ENCODE data around the gene H3-3A.

- TF ChIP-seq CTCF (conservative IDR thresholded peaks at IDR 0.05; ENCODE audit: low read depth in 2 of 2), result no peak
- no peak for TF ChIP-seq POLR2AphosphoS5 (IDR thresholded peaks at IDR 0.05; ENCODE audit: low read depth)
- no peak for TF ChIP-seq EZH2 (IDR thresholded peaks at IDR 0.05; ENCODE audit: low read depth, unreplicated experiment)
- TF ChIP-seq, protein P1, sequence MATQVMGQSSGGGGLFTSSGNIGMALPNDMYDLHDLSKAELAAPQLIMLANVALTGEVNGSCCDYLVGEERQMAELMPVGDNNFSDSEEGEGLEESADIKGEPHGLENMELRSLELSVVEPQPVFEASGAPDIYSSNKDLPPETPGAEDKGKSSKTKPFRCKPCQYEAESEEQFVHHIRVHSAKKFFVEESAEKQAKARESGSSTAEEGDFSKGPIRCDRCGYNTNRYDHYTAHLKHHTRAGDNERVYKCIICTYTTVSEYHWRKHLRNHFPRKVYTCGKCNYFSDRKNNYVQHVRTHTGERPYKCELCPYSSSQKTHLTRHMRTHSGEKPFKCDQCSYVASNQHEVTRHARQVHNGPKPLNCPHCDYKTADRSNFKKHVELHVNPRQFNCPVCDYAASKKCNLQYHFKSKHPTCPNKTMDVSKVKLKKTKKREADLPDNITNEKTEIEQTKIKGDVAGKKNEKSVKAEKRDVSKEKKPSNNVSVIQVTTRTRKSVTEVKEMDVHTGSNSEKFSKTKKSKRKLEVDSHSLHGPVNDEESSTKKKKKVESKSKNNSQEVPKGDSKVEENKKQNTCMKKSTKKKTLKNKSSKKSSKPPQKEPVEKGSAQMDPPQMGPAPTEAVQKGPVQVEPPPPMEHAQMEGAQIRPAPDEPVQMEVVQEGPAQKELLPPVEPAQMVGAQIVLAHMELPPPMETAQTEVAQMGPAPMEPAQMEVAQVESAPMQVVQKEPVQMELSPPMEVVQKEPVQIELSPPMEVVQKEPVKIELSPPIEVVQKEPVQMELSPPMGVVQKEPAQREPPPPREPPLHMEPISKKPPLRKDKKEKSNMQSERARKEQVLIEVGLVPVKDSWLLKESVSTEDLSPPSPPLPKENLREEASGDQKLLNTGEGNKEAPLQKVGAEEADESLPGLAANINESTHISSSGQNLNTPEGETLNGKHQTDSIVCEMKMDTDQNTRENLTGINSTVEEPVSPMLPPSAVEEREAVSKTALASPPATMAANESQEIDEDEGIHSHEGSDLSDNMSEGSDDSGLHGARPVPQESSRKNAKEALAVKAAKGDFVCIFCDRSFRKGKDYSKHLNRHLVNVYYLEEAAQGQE (IDR thresholded peaks at IDR 0.05; ENCODE audit: unreplicated experiment), result no peak
- no peak for TF ChIP-seq ETS1 (IDR thresholded peaks at IDR 0.05)
- no peak for TF ChIP-seq JUNB (IDR thresholded peaks at IDR 0.05; ENCODE audit: unreplicated experiment)
- no peak for TF ChIP-seq EZH2phosphoT487 (IDR thresholded peaks at IDR 0.05; ENCODE audit: unreplicated experiment)
- TF ChIP-seq CREB1 (CRISPR knock-in tag; IDR thresholded peaks at IDR 0.05; ENCODE audit: low read depth), result no peak
These were observed 11.2 kb upstream of the H3-3A start for GRCh38 chr1:226051365-226051764.

Data from GM23338 (cell line).